PC-3 (cell line): ENCODE measurements around the gene XNDC1N. TPM values are rescaled to one million over a fixed set of nuclear protein-coding genes. Genes with fewer than 3 reads are reported as not detected.
A peak's percentile ranks its signal among the peaks of the same experiment; 100 is the strongest.

Source experiments
- ATAC-seq: fragments of 200-7000 bp; cut with Tn5 transposase; 2 replicates; pipeline ENCODE4 v1.9.1; 2020; ENCODE audit warnings: mild to moderate bottlenecking, moderate library complexity
- BruUV-seq: library from RNA; stranded (reverse); fragments of 400-500 nt; replicated peaks from 2 replicates; lab custom pipeline; 2021; lab: Mats Ljungman, UMichigan
- CTCF ChIA-PET: fragments of 300-600 bp; sonication (Branson Sonifier 250); formaldehyde crosslinking; loops from one replicate; lab custom pipeline; 2022; ENCODE audit warnings: antibody characterized with exemption; lab: Charles Lee
- POLR2A ChIA-PET: fragments of 300-600 bp; sonication (Branson Sonifier 250); formaldehyde crosslinking; loops from one replicate; lab custom pipeline; 2022; ENCODE audit warnings: antibody characterized with exemption; ENCODE audit not compliant: unreplicated experiment; lab: Charles Lee
- DNase-seq: peaks from one replicate; pipeline ENCODE4 v3.0.0-alpha.2; 2015
- H2AFZ ChIP-seq: fragments of 300-600 bp; sonication (generic); 2 replicates; pipeline ENCODE4 v1.6.0; 2016; ENCODE audit warnings: antibody characterized with exemption, low read length
- H3F3A ChIP-seq: fragments of 300-600 bp; sonication (generic); one replicate; pipeline ENCODE4 v1.6.0; 2017; ENCODE audit warnings: antibody characterized with exemption, low read length, control low read depth, mild to moderate bottlenecking; ENCODE audit not compliant: unreplicated experiment
- H3K27ac ChIP-seq: fragments of 300-600 bp; sonication (generic); 2 replicates; pipeline ENCODE4 v1.5.1; 2016; ENCODE audit warnings: mild to moderate bottlenecking, low read length
- H3K27me3 ChIP-seq: fragments of 300-600 bp; sonication (generic); 2 replicates; pipeline ENCODE4 v1.6.1; 2016; ENCODE audit warnings: low read length, mixed read lengths
- H3K36me3 ChIP-seq: fragments of 300-600 bp; sonication (generic); 2 replicates; pipeline ENCODE4 v1.6.1; 2016; ENCODE audit warnings: low read depth, mixed run types, low read length, mixed read lengths
- H3K4me1 ChIP-seq: fragments of 300-600 bp; sonication (generic); 2 replicates; pipeline ENCODE4 v1.5.1; 2016; ENCODE audit warnings: low read length; ENCODE audit not compliant: insufficient read depth
- H3K4me2 ChIP-seq: fragments of 300-600 bp; sonication (generic); 2 replicates; pipeline ENCODE4 v1.6.0; 2016; ENCODE audit warnings: low read length
- H3K4me3 ChIP-seq: fragments of 300-600 bp; sonication (generic); 2 replicates; pipeline ENCODE4 v1.5.1; 2016; ENCODE audit warnings: mild to moderate bottlenecking, low read length, mixed read lengths
- H3K79me2 ChIP-seq: fragments of 300-600 bp; sonication (generic); 2 replicates; pipeline ENCODE4 v1.6.1; 2017; ENCODE audit warnings: low read length, mixed read lengths
- H3K9ac ChIP-seq: fragments of 300-600 bp; sonication (generic); 2 replicates; pipeline ENCODE4 v1.6.0; 2016; ENCODE audit warnings: mild to moderate bottlenecking, low read length
- H3K9me2 ChIP-seq: fragments of 300-600 bp; sonication (generic); replicated peaks from 2 replicates; pipeline ENCODE4 v1.6.1; 2016; ENCODE audit warnings: mixed run types, low read length, mixed read lengths
- H3K9me3 ChIP-seq: fragments of 300-600 bp; sonication (generic); 2 replicates; pipeline ENCODE4 v1.6.1; 2016; ENCODE audit warnings: low read length, mixed read lengths
- H4K20me1 ChIP-seq: fragments of 300-600 bp; sonication (generic); 2 replicates; pipeline ENCODE4 v1.6.1; 2016; ENCODE audit warnings: low read length, mixed read lengths
- CTCF ChIP-seq: fragments of 300-600 bp; sonication (generic); conservative IDR thresholded peaks from 2 replicates; pipeline ENCODE4 v1.5.1; 2017; ENCODE audit warnings: antibody characterized with exemption, low read depth, mild to moderate bottlenecking, low read length
- EZH2 ChIP-seq: fragments of 300-600 bp; sonication (generic); IDR thresholded peaks from one replicate; pipeline ENCODE4 v1.6.1; 2017; ENCODE audit warnings: antibody characterized with exemption, mild to moderate bottlenecking, low read length; ENCODE audit not compliant: unreplicated experiment
- EZH2phosphoT487 ChIP-seq: fragments of 300-600 bp; sonication (generic); IDR thresholded peaks from 2 replicates; pipeline ENCODE4 v1.6.1; 2018; ENCODE audit warnings: mild to moderate bottlenecking, antibody characterized with exemption, low read length, borderline replicate concordance
- intact Hi-C: fragments of 100-400 bp; cut with micrococcal nuclease; formaldehyde crosslinking; loops from 2 replicates; pipeline ENCODE4 v1.9.0; 2023
- total RNA-seq: library from RNA; depleted of rRNA; stranded (reverse); fragments of >200 nt; gene quantifications from 2 replicates; pipeline ENCODE4 v1.2.3, GENCODE V29; 2014

The XNDC1N gene
- total RNA-seq, 1 experiment from 2014 or later = 14.0 TPM

GRCh38 chr11:71928737-71929443, 496 bp upstream of the XNDC1N start, which contains the start of gene RNF121:
RNF121 (plus strand) TSS chr11:71929046; CDS start chr11:71929062, 16 bp downstream.
- peak within 1 kb of the TSS; percentile 76 for H3K4me3 ChIP-seq
- H3K9ac ChIP-seq = peak within 1 kb of the TSS; percentile 87
- H3F3A ChIP-seq = no peaks in the 10 kb centered on the region
- peaks cover 8% of the 10 kb centered on the region for H4K20me1 ChIP-seq
- CTCF ChIA-PET = interaction anchor here (1.0 kb wide), 1 partner anchor 502 kb away, joined by 5 read pairs; no protein-coding TSS in a partner anchor
- H3K36me3 ChIP-seq = no peaks in the 10 kb centered on the region
- BruUV-seq = no TSS peak
- peak within 1 kb of the TSS; percentile 80 for H3K4me2 ChIP-seq
- TF ChIP-seq CTCF (no peak), EZH2phosphoT487 (no peak), EZH2 (no peak)
- ATAC-seq (peak; percentile 95), DNase-seq (peak; percentile 96)
- peaks cover 68% of the 10 kb centered on the region for H3K79me2 ChIP-seq
- H2AFZ ChIP-seq = peak within 1 kb of the TSS; percentile 94
- intact Hi-C loops = no loop called here
- H3K27ac ChIP-seq = peak within 1 kb of the TSS; percentile 74
- peaks cover 26% of the 10 kb centered on the region for H3K4me1 ChIP-seq
- H3K9me3 ChIP-seq = no peaks in the 10 kb centered on the region
- POLR2A ChIA-PET = interaction anchor here (0.6 kb wide), 2 partner anchors 36 to 84 kb away, joined by 3 read pairs; no protein-coding TSS in a partner anchor
- H3K27me3 ChIP-seq = no peaks in the 10 kb centered on the region
- no peaks in the 10 kb centered on the region for H3K9me2 ChIP-seq

GRCh38 chr11:71917646-71918140, 10.7 kb downstream of the XNDC1N start:
- Histone ChIP-seq H3K9me3 (no peaks in the 10 kb centered on the region), H3K27me3 (no peaks in the 10 kb centered on the region), H3K79me2 (no peaks in the 10 kb centered on the region), H4K20me1 (no peaks in the 10 kb centered on the region), H3K9ac (no peak overlapping the region), H3K36me3 (peaks cover 7% of the 10 kb centered on the region; the same call in 1 of the 2 replicates), H3K4me2 (no peak overlapping the region), H3K9me2 (no peaks in the 10 kb centered on the region), H3F3A (no peaks in the 10 kb centered on the region), H3K4me1 (no peaks in the 10 kb centered on the region), H2AFZ (no peak overlapping the region), H3K27ac (no peak overlapping the region), H3K4me3 (no peak overlapping the region)
- TF ChIP-seq CTCF = no peak
- TF ChIP-seq EZH2 = no peak
- no peak for TF ChIP-seq EZH2phosphoT487
- ATAC-seq (no peak), DNase-seq (no peak)
- ChIA-PET POLR2A (no interaction called here), CTCF (no interaction called here)
- intact Hi-C loops = no loop called here
- no TSS peak for BruUV-seq

- Histone ChIP-seq H3K4me2 (no peak overlapping the region), H3K36me3 (peaks cover 7% of the 10 kb centered on the region; the same call in 1 of the 2 replicates), H3K4me3 (no peak overlapping the region), H3K9me2 (no peaks in the 10 kb centered on the region), H3K27ac (no peak overlapping the region), H3K27me3 (no peaks in the 10 kb centered on the region), H3K79me2 (no peaks in the 10 kb centered on the region), H2AFZ (no peak overlapping the region), H3F3A (no peaks in the 10 kb centered on the region), H3K4me1 (peaks cover 8% of the 10 kb centered on the region; the same call in 1 of the 2 replicates), H3K9me3 (no peaks in the 10 kb centered on the region), H3K9ac (no peak overlapping the region), H4K20me1 (no peaks in the 10 kb centered on the region)
- ChIA-PET POLR2A (no interaction called here), CTCF (no interaction called here)
- intact Hi-C loops = no loop called here
- ATAC-seq = no peak
- TF ChIP-seq EZH2 (no peak), EZH2phosphoT487 (no peak), CTCF (no peak)
- no peak for DNase-seq
- no TSS peak for BruUV-seq
Measured at GRCh38 chr11:71914617-71915189, 13.7 kb downstream of the XNDC1N start.
